CD4-positive, alpha-beta memory T cell (primary cell): Measurements from ENCODE around the gene AGAP1. TPM values are rescaled to one million over a fixed set of nuclear protein-coding genes. Genes with fewer than 3 reads are reported as not detected.

Source experiments
- CTCF ChIA-PET: fragments of 350-600 bp; sonication (Branson Sonifier 250); formaldehyde crosslinking; loops from one replicate; lab custom pipeline; 2021; ENCODE audit warnings: inconsistent platforms; ENCODE audit not compliant: partially characterized antibody; lab: Charles Lee
- POLR2A ChIA-PET: fragments of 350-600 bp; sonication (Branson Sonifier 250); formaldehyde crosslinking; loops from one replicate; lab custom pipeline; 2021; ENCODE audit not compliant: partially characterized antibody; lab: Charles Lee
- DNase-seq, 5 donors: peaks; one replicate each; pipeline versions ENCODE4 v3.0.0 to v3.0.0-alpha.2; 2020 to 2022; ENCODE audit warnings: mixed read lengths in 1 of 5
- H3K27ac ChIP-seq: one replicate; pipeline ENCODE4 v1.7.0; 2013; ENCODE audit warnings: low read depth, low read length
- H3K27me3 ChIP-seq: 2 replicates; pipeline ENCODE4 v1.7.0; 2013; ENCODE audit warnings: mild to moderate bottlenecking, low read length, moderate library complexity; ENCODE audit not compliant: insufficient read depth
- H3K36me3 ChIP-seq: 2 replicates; pipeline ENCODE4 v1.7.0; 2013; ENCODE audit warnings: mild to moderate bottlenecking, low read length, moderate library complexity; ENCODE audit not compliant: insufficient read depth
- H3K4me1 ChIP-seq: 2 replicates; pipeline ENCODE4 v1.7.0; 2013; ENCODE audit warnings: mild to moderate bottlenecking, low read length, moderate library complexity; ENCODE audit not compliant: insufficient read depth
- H3K4me3 ChIP-seq, 2 donors: one replicate each; pipeline ENCODE4 v1.7.0; 2013; ENCODE audit warnings: low read length in 2 of 2, mild to moderate bottlenecking in 1 of 2
- H3K9me3 ChIP-seq, 2 donors: one replicate each; pipeline ENCODE4 v1.7.0; 2013; ENCODE audit warnings: low read length in 2 of 2, control low read depth in 1 of 2; ENCODE audit not compliant: control insufficient read depth in 1 of 2
- H3K27ac Mint-ChIP-seq, 7 donors: one replicate each; pipeline ENCODE4 v1.8.0; 2020 to 2021; ENCODE audit warnings: mixed read lengths in 7 of 7, mild to moderate bottlenecking in 6 of 7, inconsistent platforms in 3 of 7, moderate library complexity in 3 of 7
- H3K27me3 Mint-ChIP-seq, 2 donors: one replicate each; pipeline ENCODE4 v1.8.0; 2020 to 2021; ENCODE audit warnings: mixed read lengths in 2 of 2
- H3K36me3 Mint-ChIP-seq, 2 donors: one replicate each; pipeline ENCODE4 v1.8.0; 2020 to 2021; ENCODE audit warnings: mixed read lengths in 2 of 2, inconsistent platforms in 1 of 2, mild to moderate bottlenecking in 1 of 2
- H3K4me1 Mint-ChIP-seq, 4 donors: one replicate each; pipeline ENCODE4 v1.8.0; 2020 to 2021; ENCODE audit warnings: mixed read lengths in 4 of 4, mild to moderate bottlenecking in 1 of 4
- H3K4me3 Mint-ChIP-seq, 8 donors: one replicate each; pipeline ENCODE4 v1.8.0; 2020 to 2021; ENCODE audit warnings: mixed read lengths in 8 of 8, mild to moderate bottlenecking in 7 of 8, moderate library complexity in 6 of 8, inconsistent platforms in 3 of 8
- H3K9me3 Mint-ChIP-seq, 8 donors: one replicate each; pipeline ENCODE4 v1.8.0; 2020 to 2021; ENCODE audit warnings: mixed read lengths in 8 of 8, mild to moderate bottlenecking in 5 of 8, inconsistent platforms in 3 of 8, moderate library complexity in 1 of 8
- intact Hi-C: fragments of 100-400 bp; cut with micrococcal nuclease; formaldehyde crosslinking; loops from one replicate; pipeline ENCODE4 v1.15.1; 2023
- polyA plus RNA-seq, 2 donors: library from polyadenylated mRNA; unstranded; fragments of 300-500 nt; fragmentation: Illumina TruSeq; gene quantifications; one replicate each; pipeline ENCODE4 v1.2.3, GENCODE V29; 2021
- total RNA-seq, 2 experiments: library from RNA; stranded (reverse); gene quantifications; one replicate each; pipeline ENCODE4 v1.2.3, GENCODE V29; 2021

The AGAP1 gene
- total and polyA plus RNA-seq, 4 experiments from 2014 or later: 0.24 to 2.9 (median 1.9) TPM

GRCh38 chr2:235514627-235515363 lies 21.0 kb downstream of the AGAP1 start:
- ChIA-PET CTCF (no interaction called here), POLR2A (no interaction called here)
- Mint-ChIP-seq H3K27ac (peak overlapping the region in 1 of 7 donors; percentile 8), H3K36me3 (no peaks in the 10 kb centered on the region), H3K4me3 (no peak overlapping the region), H3K9me3 (peaks cover 0 to 6% (median 2%) of the 10 kb centered on the region in 8 donors), H3K4me1 (no peaks in the 10 kb centered on the region), H3K27me3 (peaks cover 0 to 6% of the 10 kb centered on the region in 2 donors)
- H3K27ac ChIP-seq: no peak overlapping the region
- no peak for DNase-seq
- H3K4me1 ChIP-seq: no peaks in the 10 kb centered on the region
- intact Hi-C loops: no loop called here
- no peak overlapping the region for H3K4me3 ChIP-seq
- H3K27me3 ChIP-seq: no peaks in the 10 kb centered on the region
- no peaks in the 10 kb centered on the region for H3K36me3 ChIP-seq
- H3K9me3 ChIP-seq: no peaks in the 10 kb centered on the region

DNA sequence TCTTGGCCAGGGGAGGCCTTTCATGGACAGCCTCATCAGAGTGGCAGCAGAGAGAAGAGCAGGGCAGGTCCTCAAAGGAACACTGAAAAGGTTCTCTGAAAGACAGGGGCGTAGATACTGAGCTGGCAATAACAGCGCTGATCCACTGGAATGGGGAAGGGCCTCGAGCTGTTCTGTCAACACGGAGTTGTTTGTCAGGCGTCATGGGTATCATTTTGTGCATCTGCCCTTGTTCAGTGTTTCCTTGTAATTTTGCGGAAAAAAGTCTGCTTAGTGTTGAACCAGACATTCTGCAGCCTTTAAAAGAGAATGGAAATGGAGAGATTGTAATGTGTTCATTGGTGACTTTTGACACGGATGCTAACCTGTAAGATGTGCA lies 21.5 kb downstream of the AGAP1 start:
- intact Hi-C loops: no loop called here
- no peak overlapping the region for H3K27ac ChIP-seq
- H3K27me3 ChIP-seq: no peaks in the 10 kb centered on the region
- Mint-ChIP-seq H3K4me1 (no peaks in the 10 kb centered on the region), H3K4me3 (no peak overlapping the region), H3K27ac (no peak overlapping the region), H3K36me3 (no peaks in the 10 kb centered on the region), H3K27me3 (peaks cover 3 to 5% of the 10 kb centered on the region in 2 donors), H3K9me3 (peaks cover 0 to 6% (median 1%) of the 10 kb centered on the region in 8 donors)
- no peak for DNase-seq
- H3K9me3 ChIP-seq: no peaks in the 10 kb centered on the region
- H3K36me3 ChIP-seq: no peaks in the 10 kb centered on the region
- ChIA-PET POLR2A (no interaction called here), CTCF (no interaction called here)
- no peaks in the 10 kb centered on the region for H3K4me1 ChIP-seq
- H3K4me3 ChIP-seq: no peak overlapping the region

DNA sequence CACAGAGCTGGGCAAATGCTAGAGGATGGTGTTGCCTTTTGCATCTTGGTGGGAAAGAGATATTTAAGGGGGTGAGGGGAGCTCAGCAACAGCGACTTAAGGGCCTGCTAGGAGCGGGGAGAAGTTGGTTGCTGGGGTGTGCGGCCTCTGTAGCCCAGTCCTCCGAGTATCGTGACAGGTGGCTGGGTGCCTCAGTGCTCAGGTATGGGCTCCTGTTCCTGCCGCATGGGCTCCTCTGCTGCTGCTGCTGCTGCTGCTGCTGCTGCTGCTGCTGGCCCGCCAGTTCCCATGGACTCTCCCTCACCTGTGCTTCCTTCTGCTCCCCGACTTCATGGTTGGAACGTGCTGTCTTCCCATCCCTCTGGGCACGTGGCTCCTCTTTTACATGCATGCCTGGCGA lies 22.0 kb downstream of the AGAP1 start:
- Histone ChIP-seq H3K9me3 (no peaks in the 10 kb centered on the region), H3K36me3 (no peaks in the 10 kb centered on the region), H3K27me3 (no peaks in the 10 kb centered on the region), H3K4me3 (no peak overlapping the region), H3K27ac (no peak overlapping the region), H3K4me1 (no peaks in the 10 kb centered on the region)
- no peak overlapping the region for H3K27ac Mint-ChIP-seq
- ChIA-PET CTCF (no interaction called here), POLR2A (no interaction called here)
- intact Hi-C loops: no loop called here
- no peaks in the 10 kb centered on the region for H3K36me3 Mint-ChIP-seq
- H3K4me1 Mint-ChIP-seq: no peaks in the 10 kb centered on the region
- peaks cover 3 to 5% of the 10 kb centered on the region in 2 donors for H3K27me3 Mint-ChIP-seq
- no peak overlapping the region for H3K4me3 Mint-ChIP-seq
- peaks cover 0 to 6% (median under 1%) of the 10 kb centered on the region in 8 donors for H3K9me3 Mint-ChIP-seq
- DNase-seq: no peak

- ChIA-PET CTCF (no interaction called here), POLR2A (no interaction called here)
- Histone ChIP-seq H3K36me3 (no peaks in the 10 kb centered on the region), H3K4me3 (no peak overlapping the region), H3K27ac (no peak overlapping the region), H3K9me3 (no peaks in the 10 kb centered on the region), H3K4me1 (no peaks in the 10 kb centered on the region), H3K27me3 (no peaks in the 10 kb centered on the region)
- Mint-ChIP-seq H3K36me3 (no peaks in the 10 kb centered on the region), H3K4me3 (no peak overlapping the region), H3K4me1 (no peaks in the 10 kb centered on the region), H3K9me3 (peaks cover 0 to 6% (median under 1%) of the 10 kb centered on the region in 8 donors), H3K27ac (no peak overlapping the region), H3K27me3 (peaks cover 3 to 5% of the 10 kb centered on the region in 2 donors)
- intact Hi-C loops: no loop called here
- DNase-seq: no peak
Measured at GRCh38 chr2:235516257-235516656, 22.4 kb downstream of the AGAP1 start.

DNA sequence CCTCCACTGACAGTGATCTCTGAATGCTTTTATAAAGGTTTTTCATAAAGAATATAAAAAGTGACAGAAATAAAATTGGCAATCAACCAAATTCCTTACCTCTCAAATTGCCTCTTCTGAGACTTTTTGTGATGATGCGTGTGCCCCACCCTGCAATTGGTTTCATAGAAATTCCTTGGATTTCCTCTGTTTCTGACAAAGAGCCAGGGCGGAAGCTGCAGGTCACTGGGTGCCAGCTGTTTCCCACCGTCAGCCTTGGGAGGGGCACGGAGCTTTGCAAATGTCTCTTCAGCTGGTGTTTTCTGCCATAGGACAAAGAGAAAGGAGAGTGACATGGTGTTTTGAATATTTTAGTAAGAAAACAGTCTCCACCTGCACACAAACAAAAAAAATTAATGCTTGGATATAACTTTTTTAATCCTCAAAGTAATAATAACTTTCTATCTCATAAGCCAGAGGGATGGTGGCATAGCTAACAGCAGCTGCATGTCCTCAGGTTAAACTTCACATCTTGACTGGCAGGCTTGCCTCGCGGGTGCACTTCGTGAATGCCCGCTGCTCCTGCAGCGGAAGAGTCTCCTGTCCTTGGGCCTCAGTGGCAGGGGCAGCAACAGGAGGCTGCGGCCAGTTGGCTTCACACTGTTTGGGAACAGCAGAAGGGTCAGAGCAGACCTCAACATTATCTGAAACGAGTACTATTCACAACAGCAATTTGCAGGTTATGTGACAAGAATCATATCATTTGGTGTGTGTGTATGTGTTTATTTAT lies 24.7 kb downstream of the AGAP1 start:
- H3K27ac ChIP-seq: no peak overlapping the region
- no peak for DNase-seq
- Mint-ChIP-seq H3K4me3 (no peak overlapping the region), H3K36me3 (no peaks in the 10 kb centered on the region), H3K27me3 (peaks cover 6 to 12% of the 10 kb centered on the region in 2 donors), H3K4me1 (no peaks in the 10 kb centered on the region), H3K27ac (no peak overlapping the region), H3K9me3 (peaks cover 0 to 6% (median under 1%) of the 10 kb centered on the region in 8 donors)
- no peak overlapping the region for H3K4me3 ChIP-seq
- H3K9me3 ChIP-seq: no peaks in the 10 kb centered on the region
- H3K27me3 ChIP-seq: no peaks in the 10 kb centered on the region
- no peaks in the 10 kb centered on the region for H3K36me3 ChIP-seq
- CTCF ChIA-PET: no interaction called here
- POLR2A ChIA-PET: no interaction called here
- intact Hi-C loops: no loop called here
- H3K4me1 ChIP-seq: no peaks in the 10 kb centered on the region

DNA sequence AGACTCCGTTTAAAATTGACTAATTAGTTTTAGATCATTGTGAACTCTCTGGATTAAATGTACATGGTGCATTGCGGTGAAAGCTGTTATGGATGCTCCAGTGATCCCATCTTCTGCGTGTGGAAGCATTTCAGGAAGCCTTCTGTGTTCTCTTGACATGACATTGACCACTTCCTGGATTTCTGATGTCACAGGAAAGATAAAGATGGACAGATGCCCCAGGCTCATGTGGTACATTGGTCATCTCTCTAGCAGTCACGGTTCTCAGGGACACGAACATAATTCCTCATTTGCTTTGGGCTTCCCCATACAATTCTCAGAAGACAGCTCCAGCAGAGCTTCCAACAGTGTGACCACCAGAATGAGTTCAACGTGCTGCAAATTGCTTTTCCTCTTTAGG lies 26.9 kb downstream of the AGAP1 start:
- no peaks in the 10 kb centered on the region for H3K36me3 ChIP-seq
- Mint-ChIP-seq H3K4me3 (no peak overlapping the region), H3K4me1 (no peaks in the 10 kb centered on the region), H3K36me3 (no peaks in the 10 kb centered on the region), H3K27ac (no peak overlapping the region), H3K9me3 (no peaks in the 10 kb centered on the region), H3K27me3 (peaks cover 6 to 12% of the 10 kb centered on the region in 2 donors)
- DNase-seq: no peak
- no peak overlapping the region for H3K4me3 ChIP-seq
- H3K27me3 ChIP-seq: no peaks in the 10 kb centered on the region
- intact Hi-C loops: no loop called here
- POLR2A ChIA-PET: no interaction called here
- H3K27ac ChIP-seq: no peak overlapping the region
- H3K9me3 ChIP-seq: no peaks in the 10 kb centered on the region
- no peaks in the 10 kb centered on the region for H3K4me1 ChIP-seq
- CTCF ChIA-PET: no interaction called here

- Histone ChIP-seq H3K4me3 (no peak overlapping the region), H3K36me3 (no peaks in the 10 kb centered on the region), H3K4me1 (no peaks in the 10 kb centered on the region), H3K9me3 (no peaks in the 10 kb centered on the region), H3K27ac (no peak overlapping the region), H3K27me3 (no peaks in the 10 kb centered on the region)
- no peaks in the 10 kb centered on the region for H3K36me3 Mint-ChIP-seq
- no peaks in the 10 kb centered on the region for H3K4me1 Mint-ChIP-seq
- POLR2A ChIA-PET: no interaction called here
- intact Hi-C loops: no loop called here
- peaks cover 6 to 12% of the 10 kb centered on the region in 2 donors for H3K27me3 Mint-ChIP-seq
- no peaks in the 10 kb centered on the region for H3K9me3 Mint-ChIP-seq
- H3K27ac Mint-ChIP-seq: no peak overlapping the region
- CTCF ChIA-PET: no interaction called here
- H3K4me3 Mint-ChIP-seq: no peak overlapping the region
- no peak for DNase-seq
Measured at GRCh38 chr2:235521844-235522243, 28.0 kb downstream of the AGAP1 start.
